Measurements from ENCODE around the gene SPTBN5. TPM values are rescaled to one million over a fixed set of nuclear protein-coding genes. Genes with fewer than 3 reads are reported as not detected.

SPTBN5 gene
- total RNA-seq, 1 donor from 2014 or later: 2.1 TPM

- H3K4me1 ChIP-seq: peaks cover 12% of the 10 kb centered on the region
- no peak overlapping the region for H3K27ac ChIP-seq
- H3K27me3 ChIP-seq (ENCODE audit: low read depth): no peaks in the 10 kb centered on the region
- H3K36me3 ChIP-seq: peaks cover 19% of the 10 kb centered on the region
- no peaks in the 10 kb centered on the region for H3K9me3 ChIP-seq
- H3K4me3 ChIP-seq: no peak overlapping the region
- DNase-seq (no peak), ATAC-seq (no peak)
- no peak for TF ChIP-seq CTCF (IDR thresholded peaks at IDR 0.05)
- intact Hi-C loops (cut with DNase I): no loop called here
Observed at GRCh38 chr15:41801185-41801584, 92.7 kb downstream of the SPTBN5 start.

GRCh38 chr15:41799488-41799805 lies 94.4 kb downstream of the SPTBN5 start:
- DNase-seq (no peak), ATAC-seq (no peak)
- H3K27me3 ChIP-seq (ENCODE audit: low read depth): no peaks in the 10 kb centered on the region
- H3K4me1 ChIP-seq: peaks cover 18% of the 10 kb centered on the region
- no peak for TF ChIP-seq CTCF (IDR thresholded peaks at IDR 0.05)
- intact Hi-C loops (cut with DNase I): no loop called here
- peaks cover 19% of the 10 kb centered on the region for H3K36me3 ChIP-seq
- H3K9me3 ChIP-seq: no peaks in the 10 kb centered on the region
- no peak overlapping the region for H3K4me3 ChIP-seq
- no peak overlapping the region for H3K27ac ChIP-seq

GRCh38 chr15:41798607-41799487 lies 95.0 kb downstream of the SPTBN5 start:
- Histone ChIP-seq H3K27me3 (ENCODE audit: low read depth) (no peaks in the 10 kb centered on the region), H3K9me3 (no peaks in the 10 kb centered on the region), H3K4me1 (peaks cover 18% of the 10 kb centered on the region), H3K36me3 (peaks cover 19% of the 10 kb centered on the region), H3K27ac (no peak overlapping the region), H3K4me3 (no peak overlapping the region)
- no peak for DNase-seq
- peak; percentile 26 to 69 for ATAC-seq
- intact Hi-C loops (cut with DNase I): no loop called here
- no peak for TF ChIP-seq CTCF (IDR thresholded peaks at IDR 0.05)

Small RNAs within 50 kb of the gene (microRNA-seq; reads per million reads assigned to microRNA genes)
- not detected for gene MIR4310 (ENCODE audit: borderline number of aligned reads)

Other genes starting within 250 kb of the SPTBN5 start
- 38.7 TPM for gene MGA, start 233.6 kb downstream of the SPTBN5 start, total RNA-seq
- gene MAPKBP1, start 119.6 kb downstream of the SPTBN5 start, total RNA-seq: 17.0 TPM
- 24.3 TPM for gene JMJD7, start 66.0 kb downstream of the SPTBN5 start, total RNA-seq
- gene PLA2G4B, start 55.2 kb downstream of the SPTBN5 start, total RNA-seq: 13.8 TPM
- 35.0 TPM for gene EHD4, start 78.5 kb upstream of the SPTBN5 start, total RNA-seq
- gene PLA2G4E, start 127.0 kb upstream of the SPTBN5 start, total RNA-seq: 1.1 TPM
- gene PLA2G4D, start 200.5 kb upstream of the SPTBN5 start, total RNA-seq: not detected

All from lower lobe of right lung (tissue), 2 donors.